Embryonic facial prominence (tissue), 1 donor: ENCODE data around the gene CDC42EP3.

Experiments
- DNase-seq: peaks from one replicate; pipeline ENCODE4 v3.0.0-alpha.2; 2016; ENCODE audit errors: extremely low spot score

Gene CDC42EP3

GRCh38 chr2:37671009-37671815 is at the start of gene CDC42EP3:
Gene CDC42EP3, minus strand, starts transcription at chr2:37671642. Its CDS starts 25,055 bp downstream, at chr2:37646587.
- DNase-seq = peak; percentile 46

GRCh38 chr2:37721201-37721560 is 49.7 kb upstream of the CDC42EP3 start:
- DNase-seq = no peak

GRCh38 chr2:37720533-37721200 is 49.2 kb upstream of the CDC42EP3 start:
- DNase-seq = no peak

- DNase-seq = no peak
Observed at GRCh38 chr2:37718515-37719161, 47.2 kb upstream of the CDC42EP3 start.

- DNase-seq = no peak
Observed at GRCh38 chr2:37713258-37713700, 41.8 kb upstream of the CDC42EP3 start.

- DNase-seq = no peak
Observed at GRCh38 chr2:37711831-37712230, 40.4 kb upstream of the CDC42EP3 start.

GRCh38 chr2:37711308-37711731 is 39.9 kb upstream of the CDC42EP3 start:
- DNase-seq = no peak

- no peak for DNase-seq
Observed at GRCh38 chr2:37709111-37709510, 37.7 kb upstream of the CDC42EP3 start.

- DNase-seq = no peak
Observed at GRCh38 chr2:37708146-37708545, 36.7 kb upstream of the CDC42EP3 start.

- no peak for DNase-seq
Observed at GRCh38 chr2:37707393-37707792, 36.0 kb upstream of the CDC42EP3 start.

- no peak for DNase-seq
Observed at GRCh38 chr2:37706334-37707183, 35.1 kb upstream of the CDC42EP3 start.

- no peak for DNase-seq
Observed at GRCh38 chr2:37705191-37705590, 33.7 kb upstream of the CDC42EP3 start.

GRCh38 chr2:37698931-37699481 is 27.6 kb upstream of the CDC42EP3 start:
- no peak for DNase-seq

GRCh38 chr2:37695336-37695735 is 23.9 kb upstream of the CDC42EP3 start:
- DNase-seq = no peak

GRCh38 chr2:37692711-37693110 is 21.3 kb upstream of the CDC42EP3 start:
- DNase-seq = no peak

GRCh38 chr2:37689751-37690150 is 18.3 kb upstream of the CDC42EP3 start:
- DNase-seq = no peak

GRCh38 chr2:37688771-37689468 is 17.5 kb upstream of the CDC42EP3 start:
- DNase-seq = no peak

GRCh38 chr2:37686792-37687526 is 15.5 kb upstream of the CDC42EP3 start:
- no peak for DNase-seq

- no peak for DNase-seq
Observed at GRCh38 chr2:37684809-37685208, 13.4 kb upstream of the CDC42EP3 start.
